Stimulated activated CD4-positive, alpha-beta T cell treated with anti-CD3 and anti-CD28 coated beads, Interleukin-15, amount 100 ng/mL, for 1 hour (primary cell): Measurements from ENCODE around the gene RASSF8.

ENCODE experiments used
- DNase-seq, 2 donors: peaks; one replicate each; pipeline ENCODE4 v3.0.0-alpha.2; 2020; ENCODE audit warnings: low read depth in 1 of 2, low spot score in 1 of 2

The RASSF8 gene

GRCh38 chr12:26027401-26027800, 68.9 kb downstream of the RASSF8 start:
- no peak for DNase-seq

GRCh38 chr12:26028953-26029735, 70.7 kb downstream of the RASSF8 start:
- DNase-seq: no peak

- DNase-seq: no peak
Observed at GRCh38 chr12:26029736-26030022, 71.2 kb downstream of the RASSF8 start.

- no peak for DNase-seq
Observed at GRCh38 chr12:26030371-26030770, 71.9 kb downstream of the RASSF8 start.

- no peak for DNase-seq
Observed at GRCh38 chr12:26031318-26031717, 72.8 kb downstream of the RASSF8 start.

- no peak for DNase-seq
Observed at GRCh38 chr12:26031827-26032226, 73.3 kb downstream of the RASSF8 start.

GRCh38 chr12:26032290-26032689, 73.8 kb downstream of the RASSF8 start:
- DNase-seq: no peak

GRCh38 chr12:26032719-26033241, 74.3 kb downstream of the RASSF8 start:
- DNase-seq: no peak

- no peak for DNase-seq
Observed at GRCh38 chr12:26034371-26035142, 76.1 kb downstream of the RASSF8 start.

- no peak for DNase-seq
Observed at GRCh38 chr12:26036877-26037276, 78.4 kb downstream of the RASSF8 start.

- no peak for DNase-seq
Observed at GRCh38 chr12:26037615-26038220, 79.2 kb downstream of the RASSF8 start.

- no peak for DNase-seq
Observed at GRCh38 chr12:26042645-26043044, 84.2 kb downstream of the RASSF8 start.

GRCh38 chr12:26043135-26044006, 84.9 kb downstream of the RASSF8 start:
- no peak for DNase-seq

- DNase-seq: no peak
Observed at GRCh38 chr12:26044007-26044394, 85.5 kb downstream of the RASSF8 start.

- no peak for DNase-seq
Observed at GRCh38 chr12:26044592-26044991, 86.1 kb downstream of the RASSF8 start.

GRCh38 chr12:26046203-26046602, 87.7 kb downstream of the RASSF8 start:
- DNase-seq: no peak

GRCh38 chr12:26046906-26047305, 88.4 kb downstream of the RASSF8 start:
- DNase-seq: no peak

GRCh38 chr12:26047401-26048226, 89.1 kb downstream of the RASSF8 start:
- DNase-seq: no peak

GRCh38 chr12:26052652-26053051, 94.2 kb downstream of the RASSF8 start:
- no peak for DNase-seq

- DNase-seq: no peak
Observed at GRCh38 chr12:26054383-26054782, 95.9 kb downstream of the RASSF8 start.
